ENCODE data around the gene TMEM236.

- no peak for TF ChIP-seq CTCF (IDR thresholded peaks at IDR 0.05; ENCODE audit: low read length)
- TF ChIP-seq EZH2phosphoT487 (IDR thresholded peaks at IDR 0.05; ENCODE audit: low read length): no peak
- TF ChIP-seq EZH2 (optimal IDR thresholded peaks at IDR 0.05; ENCODE audit: low read depth, low read length): no peak
These were observed 20.5 kb upstream of the TMEM236 start for GRCh38 chr10:17731331-17732020.

All from MM.1S (cell line).